Body of pancreas (tissue), 4 donors: ENCODE results near the gene CALML3. TPM values are rescaled to one million over a fixed set of nuclear protein-coding genes. Genes with fewer than 3 reads are reported as not detected.

Experiments
- ATAC-seq: fragments of 150-250 bp; one replicate; pipeline ENCODE4 v1.9.1; 2016
- DNase-seq, 4 donors: peaks; one replicate each; pipeline ENCODE4 v3.0.0-alpha.2; 2019
- H3K27ac ChIP-seq, 4 donors: fragments of 200-600 bp; sonication (generic); 1 replicate in 3 of 4; 2 replicates in 1 of 4; pipeline versions ENCODE4 v1.5.1 to v1.6.1; 2016 to 2019; ENCODE audit warnings: mild to moderate bottlenecking in 1 of 4, mixed read lengths in 1 of 4, moderate library complexity in 1 of 4
- H3K27me3 ChIP-seq, 2 donors: fragments of 200-600 bp; sonication (generic); one replicate each; pipeline ENCODE4 v1.6.0; 2016; ENCODE audit warnings: mild to moderate bottlenecking in 1 of 2
- H3K36me3 ChIP-seq, 2 donors: fragments of 200-600 bp; sonication (generic); replicated peaks in 1 of 2; 2 replicates each; pipeline ENCODE4 v1.5.1; 2016; ENCODE audit warnings: low read depth in 2 of 2; ENCODE audit not compliant: insufficient read depth in 1 of 2
- H3K4me1 ChIP-seq: fragments of 200-600 bp; sonication (generic); one replicate; pipeline ENCODE4 v1.6.0; 2016
- H3K4me3 ChIP-seq, 2 donors: fragments of 200-600 bp; sonication (generic); 1 replicate in 1 of 2; 2 replicates in 1 of 2; pipeline ENCODE4 v1.5.1; 2016 to 2019
- H3K9me3 ChIP-seq, 3 donors: fragments of 200-600 bp; sonication (generic); 1 replicate in 2 of 3; 2 replicates in 1 of 3; pipeline ENCODE4 v1.5.1; 2016
- POLR2A ChIP-seq, 3 donors: fragments of 450-650 bp; IDR thresholded peaks; one replicate each; pipeline ENCODE4 v1.6.1; 2016; ENCODE audit warnings: antibody characterized with exemption in 3 of 3, mild to moderate bottlenecking in 2 of 3
- WGBS, 2 donors: methylation state at CpG; one replicate each; pipeline ENCODE4 v1.1.5; 2017; 5-methylcytosine and 5-hydroxymethylcytosine counted together
- intact Hi-C: fragments of 100-400 bp; cut with DNase I; formaldehyde crosslinking; loops from one replicate; pipeline ENCODE4 v1.15.1; 2023
- total RNA-seq, 2 donors: library from RNA; depleted of rRNA; stranded (reverse); fragments of >200 nt; gene quantifications; one replicate each; pipeline ENCODE4 v1.1.0, GENCODE V29; 2016
- TF ChIP-seq, protein P1 (sequence below), 7 experiments: fragments of 450-650 bp in 4 of 7; fragments of 200-600 bp in 3 of 7; sonication (generic) in 3 of 7; IDR thresholded peaks; one replicate each; pipeline ENCODE4 v1.5.1; 2016 to 2019; ENCODE audit warnings: antibody characterized with exemption in 7 of 7

The CALML3 gene
- total RNA-seq, 2 donors from 2014 or later: not detected

DNA sequence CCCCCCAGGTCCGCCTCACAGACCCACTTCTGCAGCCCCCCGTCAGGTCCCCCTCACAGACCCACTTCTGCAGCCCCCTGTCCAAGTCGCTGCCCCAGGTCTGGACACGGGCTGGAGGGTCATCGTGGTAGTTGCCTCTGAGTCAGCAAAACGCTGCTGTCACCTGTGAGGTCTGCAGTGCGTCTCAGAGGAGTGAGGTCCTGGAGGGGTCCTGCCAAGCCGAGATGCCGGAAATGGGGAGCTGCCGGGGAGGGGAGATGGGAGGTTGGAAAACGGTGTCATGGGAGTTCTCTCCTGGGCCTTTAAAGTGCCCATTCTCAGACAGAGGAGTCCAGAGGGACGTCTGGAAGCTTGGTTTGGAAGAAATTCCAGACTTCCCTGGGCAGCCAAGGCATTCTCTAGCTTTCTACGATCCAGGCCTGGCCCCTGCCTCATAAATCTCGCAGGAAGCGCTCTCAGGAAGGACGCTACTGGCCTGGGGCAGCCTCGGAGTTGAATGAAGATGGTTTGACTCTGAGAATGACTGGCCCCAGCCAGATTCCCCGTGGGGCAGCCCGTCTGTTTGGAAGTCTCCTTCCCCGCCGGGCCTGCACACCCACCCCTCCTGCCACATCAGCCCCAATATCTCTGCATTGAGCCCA is 38.7 kb downstream of the CALML3 start:
- Histone ChIP-seq H3K27me3 (no peaks in the 10 kb centered on the region), H3K4me3 (no peak overlapping the region), H3K27ac (no peak overlapping the region), H3K4me1 (peaks cover 4% of the 10 kb centered on the region), H3K9me3 (no peaks in the 10 kb centered on the region), H3K36me3 (no peaks in the 10 kb centered on the region)
- 75 to 81% methylated on average over 20 to 21 of the region's 21 CpGs for WGBS, 2 donors
- intact Hi-C loops: no loop called here
- ATAC-seq (no peak), DNase-seq (peak in 2 of 4 donors; percentile 2 to 10)
- TF ChIP-seq, protein P1, sequence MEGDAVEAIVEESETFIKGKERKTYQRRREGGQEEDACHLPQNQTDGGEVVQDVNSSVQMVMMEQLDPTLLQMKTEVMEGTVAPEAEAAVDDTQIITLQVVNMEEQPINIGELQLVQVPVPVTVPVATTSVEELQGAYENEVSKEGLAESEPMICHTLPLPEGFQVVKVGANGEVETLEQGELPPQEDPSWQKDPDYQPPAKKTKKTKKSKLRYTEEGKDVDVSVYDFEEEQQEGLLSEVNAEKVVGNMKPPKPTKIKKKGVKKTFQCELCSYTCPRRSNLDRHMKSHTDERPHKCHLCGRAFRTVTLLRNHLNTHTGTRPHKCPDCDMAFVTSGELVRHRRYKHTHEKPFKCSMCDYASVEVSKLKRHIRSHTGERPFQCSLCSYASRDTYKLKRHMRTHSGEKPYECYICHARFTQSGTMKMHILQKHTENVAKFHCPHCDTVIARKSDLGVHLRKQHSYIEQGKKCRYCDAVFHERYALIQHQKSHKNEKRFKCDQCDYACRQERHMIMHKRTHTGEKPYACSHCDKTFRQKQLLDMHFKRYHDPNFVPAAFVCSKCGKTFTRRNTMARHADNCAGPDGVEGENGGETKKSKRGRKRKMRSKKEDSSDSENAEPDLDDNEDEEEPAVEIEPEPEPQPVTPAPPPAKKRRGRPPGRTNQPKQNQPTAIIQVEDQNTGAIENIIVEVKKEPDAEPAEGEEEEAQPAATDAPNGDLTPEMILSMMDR (IDR thresholded peaks at IDR 0.05): no peak
- TF ChIP-seq POLR2A (IDR thresholded peaks at IDR 0.05): no peak

- Histone ChIP-seq H3K4me3 (no peak overlapping the region), H3K4me1 (peaks cover 4% of the 10 kb centered on the region), H3K36me3 (no peaks in the 10 kb centered on the region), H3K9me3 (no peaks in the 10 kb centered on the region), H3K27ac (no peak overlapping the region), H3K27me3 (no peaks in the 10 kb centered on the region)
- intact Hi-C loops: no loop called here
- WGBS, 2 donors: 75 to 80% methylated on average over 18 of the region's 18 CpGs
- TF ChIP-seq, protein P1 (IDR thresholded peaks at IDR 0.05): no peak
- no peak for TF ChIP-seq POLR2A (IDR thresholded peaks at IDR 0.05)
- DNase-seq (peak in 2 of 4 donors; percentile 5 to 9), ATAC-seq (no peak)
Observed at GRCh38 chr10:5563991-5564536, 39.3 kb downstream of the CALML3 start.

DNA sequence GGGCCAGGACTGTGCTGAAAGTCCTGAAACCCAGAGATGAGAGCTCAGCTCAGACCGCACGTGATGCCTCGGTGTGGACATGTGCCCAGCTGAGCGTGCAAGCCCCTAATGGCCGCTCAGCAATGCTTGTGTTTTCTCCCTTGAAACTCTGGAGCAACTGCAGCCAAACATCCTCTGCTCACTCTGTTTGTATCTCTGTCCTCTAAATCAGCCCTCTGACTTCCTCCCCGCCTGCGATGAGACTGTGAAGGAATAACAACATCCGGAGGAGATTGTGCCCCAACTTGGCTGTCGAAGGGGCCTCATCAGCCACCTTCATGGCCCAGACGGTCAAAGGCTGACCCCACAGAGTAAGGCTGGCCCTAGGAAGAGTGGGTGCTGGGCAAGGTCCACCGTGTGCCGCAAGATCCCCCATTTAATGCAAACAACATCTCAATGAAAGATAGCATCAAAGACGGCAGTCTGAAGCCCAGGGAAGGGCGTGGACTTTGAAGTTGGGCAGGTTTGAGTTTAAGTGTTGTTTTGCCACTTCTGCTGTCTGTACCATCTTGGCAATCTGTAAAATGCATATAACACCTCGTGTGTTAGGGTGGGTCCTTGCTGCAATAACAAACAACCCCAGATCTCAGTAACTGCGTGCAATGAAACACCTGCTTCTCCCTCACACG is 39.9 kb downstream of the CALML3 start:
- DNase-seq: peak in 1 of 4 donors; percentile 7
- Histone ChIP-seq H3K4me3 (no peak overlapping the region), H3K27me3 (no peaks in the 10 kb centered on the region), H3K36me3 (no peaks in the 10 kb centered on the region), H3K27ac (no peak overlapping the region), H3K4me1 (peaks cover 4% of the 10 kb centered on the region), H3K9me3 (no peaks in the 10 kb centered on the region)
- no peak for ATAC-seq
- TF ChIP-seq, protein P1 (IDR thresholded peaks at IDR 0.05): no peak
- TF ChIP-seq POLR2A (IDR thresholded peaks at IDR 0.05): no peak
- 66 to 83% methylated on average over 17 of the region's 17 CpGs for WGBS, 2 donors
- intact Hi-C loops: no loop called here

DNA sequence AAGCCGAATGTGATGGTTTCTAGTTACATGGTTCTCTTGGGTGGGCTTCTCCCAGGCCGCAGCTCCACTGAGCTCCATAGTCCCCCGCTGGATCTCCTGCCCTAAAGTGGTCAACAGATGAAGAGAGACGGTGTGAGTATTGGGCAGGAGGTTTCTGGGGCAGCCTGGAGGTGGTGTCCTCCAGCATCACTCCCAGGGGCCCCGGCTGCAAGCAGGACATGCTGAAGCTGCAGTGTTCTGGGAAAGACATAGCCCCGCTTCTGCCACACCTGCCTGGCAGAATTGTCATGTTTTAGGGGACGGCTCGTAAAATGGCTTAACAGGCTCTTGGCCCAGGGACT is 40.4 kb downstream of the CALML3 start:
- Histone ChIP-seq H3K9me3 (no peaks in the 10 kb centered on the region), H3K4me1 (peaks cover 4% of the 10 kb centered on the region), H3K36me3 (no peaks in the 10 kb centered on the region), H3K27me3 (no peaks in the 10 kb centered on the region), H3K27ac (no peak overlapping the region), H3K4me3 (no peak overlapping the region)
- TF ChIP-seq, protein P1 (IDR thresholded peaks at IDR 0.05): no peak
- DNase-seq (peak in 2 of 4 donors; percentile 3), ATAC-seq (no peak)
- WGBS, 2 donors: 86 to 91% methylated on average over 4 to 8 of the region's 8 CpGs
- intact Hi-C loops: no loop called here
